H1 (cell line): ENCODE data around the gene LRRC56. TPM values are rescaled to one million over a fixed set of nuclear protein-coding genes. Genes with fewer than 3 reads are reported as not detected.

Experiments
- CBX5 ChIP-seq: fragments of 300-800, 300-1000 bp; sonication (generic); IDR thresholded peaks from 2 replicates; pipeline ENCODE4 v1.7.1; 2016; ENCODE audit warnings: antibody characterized with exemption, low read length, low read depth
- HDAC2 ChIP-seq, 2 experiments: fragments of 300-600 bp in 1 of 2; sonication (generic) in 1 of 2; IDR thresholded peaks; 2 replicates each; pipeline ENCODE4 v1.6.1; 2011 to 2012; ENCODE audit warnings: low read depth in 2 of 2, low read length in 2 of 2, mild to moderate bottlenecking in 2 of 2, moderate library complexity in 2 of 2, borderline replicate concordance in 1 of 2, inconsistent platforms in 1 of 2
- KDM1A ChIP-seq: fragments of 200-600, 300-600 bp; sonication (generic); IDR thresholded peaks from 2 replicates; pipeline ENCODE4 v1.7.1; 2016; ENCODE audit warnings: mild to moderate bottlenecking, low read length, borderline replicate concordance
- NRF1 ChIP-seq: IDR thresholded peaks from 2 replicates; pipeline ENCODE4 v1.6.1; 2011; ENCODE audit warnings: mild to moderate bottlenecking, low read depth, low read length, improper control_type of control experiment
- RAD21 ChIP-seq, 2 experiments: IDR thresholded peaks in 1 of 2; conservative IDR thresholded peaks in 1 of 2; 2 replicates each; pipeline ENCODE4 v1.6.1; 2011; ENCODE audit warnings: low read depth in 2 of 2, low read length in 2 of 2, improper control_type of control experiment in 1 of 2, inconsistent platforms in 1 of 2, mild to moderate bottlenecking in 1 of 2, moderate library complexity in 1 of 2
- RBBP5 ChIP-seq: IDR thresholded peaks from 2 replicates; pipeline ENCODE4 v1.7.1; 2012; ENCODE audit warnings: low read depth, mild to moderate bottlenecking, inconsistent platforms, low read length, moderate library complexity, borderline replicate concordance
- RFX5 ChIP-seq: IDR thresholded peaks from 2 replicates; pipeline ENCODE4 v1.6.1; 2011; ENCODE audit warnings: low read depth, low read length, improper control_type of control experiment, borderline replicate concordance
- SP2 ChIP-seq: IDR thresholded peaks from 2 replicates; pipeline ENCODE4 v1.6.1; 2012; ENCODE audit warnings: mild to moderate bottlenecking, low read length, inconsistent platforms
- TEAD4 ChIP-seq: IDR thresholded peaks from 2 replicates; pipeline ENCODE4 v1.6.1; 2012; ENCODE audit warnings: low read depth, low read length, inconsistent platforms, mixed read lengths
- USF2 ChIP-seq: IDR thresholded peaks from 2 replicates; pipeline ENCODE4 v1.6.1; 2011; ENCODE audit warnings: low read length, improper control_type of control experiment
- polyA plus RNA-seq, 7 experiments: library from polyadenylated mRNA; depleted of rRNA in 3 of 7; stranded (reverse) in 5 of 7; unstranded in 2 of 7; fragments of >200 nt in 5 of 7; fragments of 200-250 nt in 2 of 7; gene quantifications; 1 replicate in 5 of 7; 2 replicates in 1 of 7; 4 replicates in 1 of 7; pipeline versions ENCODE4 v1.2.1 to v1.2.3, GENCODE V29; 2011 to 2013; ENCODE audit warnings: missing spikeins in 2 of 7, mixed read lengths in 2 of 7
- total RNA-seq: library from RNA; stranded (reverse); fragmentation: NEBNext Ultra II Directional; extraction: Animal tissue kit (Norgen Biotek cat#: 25700); gene quantifications from 2 replicates; pipeline ENCODE4 v1.2.1, GENCODE V29; 2021

Gene LRRC56
- total and polyA plus RNA-seq, 2 of the 8 experiments (the other 6 are each of a cell fraction or from before 2014, with no cell fraction given), result 0.94 to 1.9 TPM

- TF ChIP-seq SP2 (peak; percentile 56; the same call in 1 of the 2 replicates), RAD21 (IDR thresholded peaks at IDR 0.05 in 1 of 2, conservative IDR thresholded peaks at IDR 0.05 in 1 of 2; ENCODE audit: low read depth in 2 of 2, low read length in 2 of 2) (no peak), NRF1 (no peak), KDM1A (no peak), RBBP5 (no peak; the same call in 1 of the 2 replicates), USF2 (no peak), HDAC2 (IDR thresholded peaks at IDR 0.05; ENCODE audit: borderline replicate concordance in 1 of 2, low read depth in 2 of 2, low read length in 2 of 2) (no peak), CBX5 (no peak), RFX5 (no peak), TEAD4 (no peak)
Measured at GRCh38 chr11:560305-561147, 23.2 kb downstream of the LRRC56 start, which contains the start of the genes LMNTD2 and RASSF7 (continued).
